ENCODE data around the gene TMIGD1.

- TF ChIP-seq, protein P1, sequence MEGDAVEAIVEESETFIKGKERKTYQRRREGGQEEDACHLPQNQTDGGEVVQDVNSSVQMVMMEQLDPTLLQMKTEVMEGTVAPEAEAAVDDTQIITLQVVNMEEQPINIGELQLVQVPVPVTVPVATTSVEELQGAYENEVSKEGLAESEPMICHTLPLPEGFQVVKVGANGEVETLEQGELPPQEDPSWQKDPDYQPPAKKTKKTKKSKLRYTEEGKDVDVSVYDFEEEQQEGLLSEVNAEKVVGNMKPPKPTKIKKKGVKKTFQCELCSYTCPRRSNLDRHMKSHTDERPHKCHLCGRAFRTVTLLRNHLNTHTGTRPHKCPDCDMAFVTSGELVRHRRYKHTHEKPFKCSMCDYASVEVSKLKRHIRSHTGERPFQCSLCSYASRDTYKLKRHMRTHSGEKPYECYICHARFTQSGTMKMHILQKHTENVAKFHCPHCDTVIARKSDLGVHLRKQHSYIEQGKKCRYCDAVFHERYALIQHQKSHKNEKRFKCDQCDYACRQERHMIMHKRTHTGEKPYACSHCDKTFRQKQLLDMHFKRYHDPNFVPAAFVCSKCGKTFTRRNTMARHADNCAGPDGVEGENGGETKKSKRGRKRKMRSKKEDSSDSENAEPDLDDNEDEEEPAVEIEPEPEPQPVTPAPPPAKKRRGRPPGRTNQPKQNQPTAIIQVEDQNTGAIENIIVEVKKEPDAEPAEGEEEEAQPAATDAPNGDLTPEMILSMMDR (IDR thresholded peaks at IDR 0.05 in 2 of 3, conservative IDR thresholded peaks at IDR 0.05 in 1 of 3; ENCODE audit: borderline replicate concordance in 1 of 3, insufficient read depth in 1 of 3, low read depth in 2 of 3, low read length in 2 of 3): no peak
- no peak for TF ChIP-seq POLR2A (IDR thresholded peaks at IDR 0.05; ENCODE audit: borderline replicate concordance, extremely low read depth, insufficient read depth, insufficient read length)
These were observed 564 bp upstream of the TMIGD1 start for GRCh38 chr17:30334421-30334820.
